ENCODE results near the gene BRSK1. TPM values are rescaled to one million over a fixed set of nuclear protein-coding genes. Genes with fewer than 3 reads are reported as not detected.
A peak's percentile ranks its signal among the peaks of the same experiment; 100 is the strongest.

Gene BRSK1
- total and polyA plus RNA-seq, 2 of the 13 experiments (the other 11 are each of a cell fraction or from before 2014, with no cell fraction given) = 0.18 to 1.2 TPM

DNA sequence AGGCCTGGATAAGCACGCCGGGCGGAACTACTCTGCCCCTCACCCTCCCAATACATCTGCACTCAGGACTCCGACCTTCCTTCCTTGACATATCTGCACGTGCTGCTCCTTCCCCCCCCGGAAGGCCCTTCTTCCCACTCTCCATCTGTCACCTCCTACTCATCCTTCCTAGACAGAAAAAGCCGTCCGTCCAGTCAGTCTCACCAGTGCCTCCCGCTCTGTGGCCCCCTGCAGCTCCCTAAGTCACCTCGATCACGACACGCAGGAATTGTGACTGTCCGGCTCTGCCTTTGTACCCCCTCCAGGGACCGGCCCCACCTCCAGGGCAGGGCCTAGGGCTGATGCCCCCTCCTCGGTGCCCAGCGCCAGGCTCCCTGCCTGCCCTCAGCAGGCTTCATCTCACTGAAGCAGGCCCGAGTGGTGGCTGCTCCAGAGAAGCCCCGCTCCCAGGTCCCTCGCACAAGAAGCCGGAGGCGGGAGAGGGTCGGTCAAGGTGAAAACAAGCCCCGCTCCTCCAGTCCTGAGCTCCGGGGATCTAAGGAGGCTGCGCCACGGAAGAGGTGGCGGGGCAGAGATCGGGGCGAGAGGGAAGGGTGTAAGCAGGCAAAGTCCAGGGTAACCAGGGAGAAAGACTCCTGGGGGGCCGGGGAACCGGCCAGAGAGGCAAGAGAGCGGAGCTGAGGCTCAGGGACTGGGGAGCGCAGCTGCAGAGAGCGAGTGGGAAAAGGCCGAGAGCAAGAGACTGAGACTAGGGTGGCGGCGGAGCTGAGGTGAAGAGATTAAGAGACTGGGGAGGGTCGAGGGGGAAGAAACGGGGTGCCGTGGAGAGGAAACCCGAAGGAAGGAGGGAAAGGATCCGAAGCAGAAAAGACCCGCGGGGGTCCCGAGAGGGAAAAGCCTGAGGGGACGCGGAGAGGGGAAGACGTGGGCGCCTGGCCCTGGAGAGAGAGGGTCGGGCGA lies 26.1 kb upstream of the BRSK1 start (continued):
- TF ChIP-seq DZIP1 (CRISPR knock-in tag; IDR thresholded peaks at IDR 0.05) (no peak), MXD4 (CRISPR knock-in tag; IDR thresholded peaks at IDR 0.05) (peak; percentile 73; the same call in 1 of the 2 replicates), ZNF652 (CRISPR knock-in tag; IDR thresholded peaks at IDR 0.05; ENCODE audit: borderline replicate concordance, low read depth) (no peak), KDM2A (CRISPR knock-in tag; IDR thresholded peaks at IDR 0.05; ENCODE audit: borderline replicate concordance, low read depth) (no peak), SRF (IDR thresholded peaks at IDR 0.05; ENCODE audit: low read depth, low read length) (no peak), XRCC5 (optimal IDR thresholded peaks at IDR 0.05; ENCODE audit: low read length) (peak; percentile 21), EHMT2 (IDR thresholded peaks at IDR 0.05; ENCODE audit: borderline replicate concordance, low read depth, low read length) (no peak), SIX1 (CRISPR knock-in tag; IDR thresholded peaks at IDR 0.05; ENCODE audit: borderline replicate concordance) (no peak), HIVEP1 (CRISPR knock-in tag; IDR thresholded peaks at IDR 0.05) (no peak), ETV5 (CRISPR knock-in tag; IDR thresholded peaks at IDR 0.05; ENCODE audit: borderline replicate concordance) (no peak), SAP130 (CRISPR knock-in tag; IDR thresholded peaks at IDR 0.05; ENCODE audit: low read depth) (peak; percentile 77; the same call in 1 of the 2 replicates), SP140L (CRISPR knock-in tag; IDR thresholded peaks at IDR 0.05; ENCODE audit: borderline replicate concordance) (no peak), AHR (CRISPR knock-in tag; IDR thresholded peaks at IDR 0.05) (no peak), DMTF1 (CRISPR knock-in tag; IDR thresholded peaks at IDR 0.05) (no peak), ZNF605 (CRISPR knock-in tag; IDR thresholded peaks at IDR 0.05) (no peak), ZNF451 (CRISPR knock-in tag; IDR thresholded peaks at IDR 0.05) (no peak), ZNF512 (CRISPR knock-in tag; IDR thresholded peaks at IDR 0.05) (no peak)
- TF ChIP-seq, protein P1, sequence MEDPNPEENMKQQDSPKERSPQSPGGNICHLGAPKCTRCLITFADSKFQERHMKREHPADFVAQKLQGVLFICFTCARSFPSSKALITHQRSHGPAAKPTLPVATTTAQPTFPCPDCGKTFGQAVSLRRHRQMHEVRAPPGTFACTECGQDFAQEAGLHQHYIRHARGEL (CRISPR knock-in tag; IDR thresholded peaks at IDR 0.05) = no peak
